ENCODE data around the gene UMODL1. TPM values are rescaled to one million over a fixed set of nuclear protein-coding genes. Genes with fewer than 3 reads are reported as not detected.

The UMODL1 gene
- total and polyA plus RNA-seq, 2 of the 13 experiments (the other 11 are each of a cell fraction or from before 2014, with no cell fraction given): not detected

DNA sequence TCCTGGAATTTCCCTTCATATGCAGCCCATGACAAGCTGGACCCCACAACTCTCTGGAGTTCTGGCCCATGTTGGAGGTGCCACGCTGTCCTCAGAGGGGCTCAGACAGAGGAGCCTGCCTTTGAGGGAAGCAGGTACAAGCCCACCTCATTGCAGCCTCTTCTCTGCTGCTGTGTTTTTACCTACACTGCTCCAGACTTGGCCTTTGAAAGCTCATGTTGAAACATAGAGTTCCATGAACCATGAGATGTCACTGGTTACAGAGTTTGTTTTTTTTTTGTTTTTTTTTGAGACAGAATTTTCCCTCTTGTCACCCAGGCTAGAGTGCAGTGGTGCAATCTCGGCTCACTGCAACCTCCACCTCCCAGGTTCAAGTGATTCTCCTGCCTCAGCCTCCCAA lies 38.9 kb upstream of the UMODL1 start:
- Histone ChIP-seq H3K9ac (ENCODE audit: insufficient read depth, low read depth, low read length) (no peak overlapping the region), H3K27me3 (ENCODE audit: control insufficient read depth in 1 of 2, insufficient read depth in 2 of 2, low read length in 2 of 2) (peaks cover 0 to 11% of the 10 kb centered on the region in 2 experiments; a peak in 3 of 5 replicates), H3K9me3 (ENCODE audit: low read length) (no peaks in the 10 kb centered on the region), H3K4me2 (ENCODE audit: low read depth, low read length) (no peak overlapping the region), H3K79me2 (ENCODE audit: insufficient read depth, low read length) (no peaks in the 10 kb centered on the region), H3K36me3 (replicated peaks in 1 of 2; ENCODE audit: control insufficient read depth in 1 of 2, insufficient read depth in 2 of 2, low read length in 2 of 2) (no peaks in the 10 kb centered on the region), H3K4me3 (replicated peaks in 1 of 3; ENCODE audit: insufficient read depth in 1 of 3, low read depth in 2 of 3, low read length in 3 of 3) (no peak overlapping the region), H2AFZ (ENCODE audit: low read length) (no peak overlapping the region), H4K20me1 (ENCODE audit: insufficient read depth, low read length) (no peaks in the 10 kb centered on the region), H3K4me1 (ENCODE audit: insufficient read depth, low read length) (0 out of 2 replicates have a peak, but pooled peaks cover 1% of the 10 kb centered on the region), H3K27ac (ENCODE audit: extremely low read length, insufficient read depth, low read length) (no peak overlapping the region)
- FAIRE-seq: no peak
- ChIA-PET POLR2A (no interaction called here), CTCF (ENCODE audit: low intra/inter-chr PET ratio, low total read pairs) (no interaction called here)
- no peak for ATAC-seq
- TF ChIP-seq, protein P1, sequence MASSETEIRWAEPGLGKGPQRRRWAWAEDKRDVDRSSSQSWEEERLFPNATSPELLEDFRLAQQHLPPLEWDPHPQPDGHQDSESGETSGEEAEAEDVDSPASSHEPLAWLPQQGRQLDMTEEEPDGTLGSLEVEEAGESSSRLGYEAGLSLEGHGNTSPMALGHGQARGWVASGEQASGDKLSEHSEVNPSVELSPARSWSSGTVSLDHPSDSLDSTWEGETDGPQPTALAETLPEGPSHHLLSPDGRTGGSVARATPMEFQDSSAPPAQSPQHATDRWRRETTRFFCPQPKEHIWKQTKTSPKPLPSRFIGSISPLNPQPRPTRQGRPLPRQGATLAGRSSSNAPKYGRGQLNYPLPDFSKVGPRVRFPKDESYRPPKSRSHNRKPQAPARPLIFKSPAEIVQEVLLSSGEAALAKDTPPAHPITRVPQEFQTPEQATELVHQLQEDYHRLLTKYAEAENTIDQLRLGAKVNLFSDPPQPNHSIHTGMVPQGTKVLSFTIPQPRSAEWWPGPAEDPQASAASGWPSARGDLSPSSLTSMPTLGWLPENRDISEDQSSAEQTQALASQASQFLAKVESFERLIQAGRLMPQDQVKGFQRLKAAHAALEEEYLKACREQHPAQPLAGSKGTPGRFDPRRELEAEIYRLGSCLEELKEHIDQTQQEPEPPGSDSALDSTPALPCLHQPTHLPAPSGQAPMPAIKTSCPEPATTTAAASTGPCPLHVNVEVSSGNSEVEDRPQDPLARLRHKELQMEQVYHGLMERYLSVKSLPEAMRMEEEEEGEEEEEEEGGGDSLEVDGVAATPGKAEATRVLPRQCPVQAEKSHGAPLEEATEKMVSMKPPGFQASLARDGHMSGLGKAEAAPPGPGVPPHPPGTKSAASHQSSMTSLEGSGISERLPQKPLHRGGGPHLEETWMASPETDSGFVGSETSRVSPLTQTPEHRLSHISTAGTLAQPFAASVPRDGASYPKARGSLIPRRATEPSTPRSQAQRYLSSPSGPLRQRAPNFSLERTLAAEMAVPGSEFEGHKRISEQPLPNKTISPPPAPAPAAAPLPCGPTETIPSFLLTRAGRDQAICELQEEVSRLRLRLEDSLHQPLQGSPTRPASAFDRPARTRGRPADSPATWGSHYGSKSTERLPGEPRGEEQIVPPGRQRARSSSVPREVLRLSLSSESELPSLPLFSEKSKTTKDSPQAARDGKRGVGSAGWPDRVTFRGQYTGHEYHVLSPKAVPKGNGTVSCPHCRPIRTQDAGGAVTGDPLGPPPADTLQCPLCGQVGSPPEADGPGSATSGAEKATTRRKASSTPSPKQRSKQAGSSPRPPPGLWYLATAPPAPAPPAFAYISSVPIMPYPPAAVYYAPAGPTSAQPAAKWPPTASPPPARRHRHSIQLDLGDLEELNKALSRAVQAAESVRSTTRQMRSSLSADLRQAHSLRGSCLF (CRISPR knock-in tag; IDR thresholded peaks at IDR 0.05; ENCODE audit: borderline replicate concordance): no peak
- TF ChIP-seq NBN (conservative IDR thresholded peaks at IDR 0.05): no peak
- no peak for TF ChIP-seq ATF7 (IDR thresholded peaks at IDR 0.05)
- no peak for TF ChIP-seq ATF7 (CRISPR knock-in tag; IDR thresholded peaks at IDR 0.05)
- TF ChIP-seq ZNF124 (CRISPR knock-in tag; IDR thresholded peaks at IDR 0.05): no peak
- no peak for TF ChIP-seq ZNF558 (CRISPR knock-in tag; IDR thresholded peaks at IDR 0.05; ENCODE audit: borderline replicate concordance)
- TF ChIP-seq ZNF451 (CRISPR knock-in tag; IDR thresholded peaks at IDR 0.05): no peak
- in situ Hi-C loops (cut with HindIII; ENCODE audit: extremely low pct_ligation_motif_present, low pct_unique_long_range_greater_than_20kb): no loop called here
- WGBS (ENCODE audit: low lambda C conversion rate): 5% methylated on average over 1 of the region's 2 CpGs
- intact Hi-C loops (cut with micrococcal nuclease; ENCODE audit: unreplicated experiment): no loop called here
- no peak for DNase-seq (ENCODE audit: low spot score)
- no TSS peak for BruUV-seq (replicated peaks)
